Esophagus muscularis mucosa (tissue), 4 donors: ENCODE measurements around the gene STAT1. TPM values are rescaled to one million over a fixed set of nuclear protein-coding genes. Genes with fewer than 3 reads are reported as not detected.

Experiments used
- DNase-seq: peaks from one replicate; pipeline ENCODE4 v3.0.0-alpha.2; 2017; ENCODE audit errors: extremely low spot score
- H3K27ac ChIP-seq, 4 donors: fragments of 200-600 bp; sonication (generic); replicated peaks in 1 of 4; 1 replicate in 3 of 4; 2 replicates in 1 of 4; pipeline ENCODE4 v1.5.1; 2016 to 2019; ENCODE audit warnings: mild to moderate bottlenecking in 1 of 4
- H3K27me3 ChIP-seq, 4 donors: fragments of 200-600 bp; sonication (generic); one replicate each; pipeline versions ENCODE4 v1.5.1 to v1.6.0; 2016 to 2019
- H3K36me3 ChIP-seq, 4 donors: fragments of 200-600 bp; sonication (generic); one replicate each; pipeline ENCODE4 v1.5.1; 2016 to 2019
- H3K4me1 ChIP-seq, 4 donors: fragments of 200-600 bp; sonication (generic); one replicate each; pipeline ENCODE4 v1.5.1; 2016 to 2019
- H3K4me3 ChIP-seq, 4 donors: fragments of 200-600 bp; sonication (generic); 1 replicate in 2 of 4; 2 replicates in 2 of 4; pipeline ENCODE4 v1.5.1; 2016 to 2019; ENCODE audit warnings: mild to moderate bottlenecking in 4 of 4, moderate library complexity in 1 of 4
- H3K9me3 ChIP-seq, 4 donors: fragments of 200-600 bp; sonication (generic); 1 replicate in 3 of 4; 2 replicates in 1 of 4; pipeline ENCODE4 v1.5.1; 2016 to 2019
- EP300 ChIP-seq: sonication (generic); formaldehyde crosslinking; IDR thresholded peaks from one replicate; pipeline ENCODE4 v1.6.1; 2017; ENCODE audit warnings: antibody characterized with exemption
- POLR2A ChIP-seq: fragments of 450-650 bp; IDR thresholded peaks from one replicate; pipeline ENCODE4 v1.6.1; 2017; ENCODE audit warnings: antibody characterized with exemption, moderate library complexity, mild to moderate bottlenecking, low read depth
- POLR2AphosphoS5 ChIP-seq, 2 donors: sonication (generic); formaldehyde crosslinking; IDR thresholded peaks; one replicate each; pipeline ENCODE4 v1.6.1; 2017; ENCODE audit warnings: antibody characterized with exemption in 2 of 2
- WGBS: methylation state at CpG from one replicate; pipeline ENCODE4 v1.1.5; 2018; 5-methylcytosine and 5-hydroxymethylcytosine counted together
- intact Hi-C: fragments of 100-400 bp; cut with DNase I; formaldehyde crosslinking; loops from one replicate; pipeline ENCODE4 v1.15.1; 2023
- total RNA-seq, 4 donors: library from RNA; depleted of rRNA; stranded (reverse); fragments of >200 nt; gene quantifications; one replicate each; pipeline versions ENCODE4 v1.1.0 to v1.2.1, GENCODE V29; 2016
- TF ChIP-seq, protein P1 (sequence below), 3 experiments: fragments of 200-600 bp in 2 of 3; fragments of 450-650 bp in 1 of 3; sonication (generic) in 2 of 3; IDR thresholded peaks; one replicate each; pipeline ENCODE4 v1.5.1; 2017 to 2019; ENCODE audit warnings: antibody characterized with exemption in 3 of 3, mild to moderate bottlenecking in 2 of 3, moderate library complexity in 1 of 3

Gene STAT1
- total RNA-seq, result 10 to 100 TPM; 44.2 to 57.3 (median 48.6) TPM

DNA sequence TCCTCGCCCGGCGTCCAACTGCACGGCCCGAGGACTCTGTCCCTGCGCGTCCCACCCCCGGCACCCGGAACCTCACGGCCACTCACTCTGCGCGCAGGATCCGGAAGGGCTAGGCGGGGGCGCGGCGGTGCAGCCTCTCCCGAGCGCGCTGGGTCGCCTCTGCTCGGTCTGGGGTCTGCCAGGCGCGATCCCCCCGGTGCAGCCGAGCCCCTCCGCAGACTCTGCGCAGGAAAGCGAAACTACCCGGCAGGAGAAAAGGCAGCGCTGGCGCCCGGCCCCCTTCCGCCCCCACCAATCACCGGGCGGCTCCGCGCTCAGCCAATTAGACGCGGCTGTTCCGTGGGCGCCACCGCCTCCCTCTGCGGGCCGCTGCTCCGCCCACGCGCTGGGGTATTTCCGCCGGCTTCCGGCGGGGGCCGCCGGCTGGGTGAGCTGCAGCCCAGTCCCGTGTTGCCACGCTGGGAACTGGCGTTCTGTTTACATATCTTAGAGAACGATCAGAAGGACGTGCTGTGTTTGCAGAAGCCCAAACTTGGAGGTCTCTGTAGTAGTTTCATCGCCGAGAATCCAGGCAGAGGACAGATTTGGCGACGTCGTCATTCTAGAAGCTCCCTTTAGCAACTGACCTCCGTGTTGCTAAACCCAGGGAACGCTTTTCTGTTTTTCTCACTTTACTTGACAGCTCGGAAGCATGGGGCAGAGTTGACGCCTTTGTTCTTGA, at the start of gene STAT1:
Gene STAT1 (minus strand): TSS at position 240 of the 721 bp plus-strand sequence. CDS start 4,168 bp downstream, outside the sequence.
- Histone ChIP-seq H3K4me1 (peaks cover 22 to 35% (median 34%) of the 10 kb centered on the region in 4 donors), H3K4me3 (peak within 1 kb of the TSS; percentile 77 to 89 (median 84)), H3K27me3 (no peaks in the 10 kb centered on the region), H3K27ac (peak within 1 kb of the TSS; percentile 84 to 96 (median 91)), H3K9me3 (no peaks in the 10 kb centered on the region), H3K36me3 (peaks cover 0 to 23% (median 3%) of the 10 kb centered on the region in 4 donors)
- peak; percentile 90 to 94 for TF ChIP-seq POLR2AphosphoS5 (IDR thresholded peaks at IDR 0.05)
- peak; percentile 49 for TF ChIP-seq EP300
- TF ChIP-seq POLR2A, result peak; percentile 78
- TF ChIP-seq, protein P1, sequence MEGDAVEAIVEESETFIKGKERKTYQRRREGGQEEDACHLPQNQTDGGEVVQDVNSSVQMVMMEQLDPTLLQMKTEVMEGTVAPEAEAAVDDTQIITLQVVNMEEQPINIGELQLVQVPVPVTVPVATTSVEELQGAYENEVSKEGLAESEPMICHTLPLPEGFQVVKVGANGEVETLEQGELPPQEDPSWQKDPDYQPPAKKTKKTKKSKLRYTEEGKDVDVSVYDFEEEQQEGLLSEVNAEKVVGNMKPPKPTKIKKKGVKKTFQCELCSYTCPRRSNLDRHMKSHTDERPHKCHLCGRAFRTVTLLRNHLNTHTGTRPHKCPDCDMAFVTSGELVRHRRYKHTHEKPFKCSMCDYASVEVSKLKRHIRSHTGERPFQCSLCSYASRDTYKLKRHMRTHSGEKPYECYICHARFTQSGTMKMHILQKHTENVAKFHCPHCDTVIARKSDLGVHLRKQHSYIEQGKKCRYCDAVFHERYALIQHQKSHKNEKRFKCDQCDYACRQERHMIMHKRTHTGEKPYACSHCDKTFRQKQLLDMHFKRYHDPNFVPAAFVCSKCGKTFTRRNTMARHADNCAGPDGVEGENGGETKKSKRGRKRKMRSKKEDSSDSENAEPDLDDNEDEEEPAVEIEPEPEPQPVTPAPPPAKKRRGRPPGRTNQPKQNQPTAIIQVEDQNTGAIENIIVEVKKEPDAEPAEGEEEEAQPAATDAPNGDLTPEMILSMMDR (IDR thresholded peaks at IDR 0.05), result peak in 2 of 3 experiments; percentile 16 to 22
- DNase-seq, result peak; percentile 98
- intact Hi-C loops, result loop anchor here (10.0 kb wide), 1 partner anchor 169 kb away; no protein-coding TSS in a partner anchor
- WGBS, result under 1% methylated on average over 26 of the region's 68 CpGs

- no peaks in the 10 kb centered on the region for H3K36me3 ChIP-seq
- no peak for TF ChIP-seq EP300
- TF ChIP-seq POLR2A, result no peak
- TF ChIP-seq, protein P1 (IDR thresholded peaks at IDR 0.05), result no peak
- no peak for TF ChIP-seq POLR2AphosphoS5 (IDR thresholded peaks at IDR 0.05)
- H3K4me3 ChIP-seq, result no peak overlapping the region
- DNase-seq, result no peak
- no peak overlapping the region for H3K27ac ChIP-seq
- H3K27me3 ChIP-seq, result no peaks in the 10 kb centered on the region
- H3K4me1 ChIP-seq, result no peaks in the 10 kb centered on the region
- WGBS, result 77% methylated on average over 1 of the region's 1 CpG
- intact Hi-C loops, result no loop called here
- H3K9me3 ChIP-seq, result no peaks in the 10 kb centered on the region
Measured at GRCh38 chr2:191063584-191063983, 49.6 kb upstream of the STAT1 start.

GRCh38 chr2:191061381-191061980, 47.5 kb upstream of the STAT1 start:
- no peak overlapping the region for H3K4me3 ChIP-seq
- no peak for DNase-seq
- no peaks in the 10 kb centered on the region for H3K27me3 ChIP-seq
- intact Hi-C loops, result no loop called here
- H3K4me1 ChIP-seq, result no peaks in the 10 kb centered on the region
- 93% methylated on average over 4 of the region's 4 CpGs for WGBS
- H3K36me3 ChIP-seq, result no peaks in the 10 kb centered on the region
- TF ChIP-seq EP300, result no peak
- H3K27ac ChIP-seq, result no peak overlapping the region
- no peaks in the 10 kb centered on the region for H3K9me3 ChIP-seq

DNA sequence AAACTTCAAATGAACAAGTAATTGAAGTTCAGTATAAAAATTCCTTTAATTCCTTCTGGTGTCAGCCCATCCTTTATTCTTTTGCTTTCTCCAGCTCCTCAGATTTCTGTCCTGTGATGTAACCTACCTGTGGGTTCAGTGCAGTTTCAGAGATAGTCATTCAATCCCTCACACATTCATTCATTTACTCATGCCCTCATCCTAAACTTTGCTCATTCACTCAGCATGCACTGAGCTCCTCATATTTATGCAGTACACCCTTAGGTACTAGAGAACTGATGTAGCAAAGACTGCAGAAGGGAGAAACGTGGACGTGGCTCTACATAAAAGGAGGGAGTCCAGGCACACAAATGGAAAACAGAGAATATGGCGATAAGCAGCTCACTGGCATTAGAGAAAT, 45.3 kb upstream of the STAT1 start:
- H3K36me3 ChIP-seq, result no peaks in the 10 kb centered on the region
- 93% methylated on average over 3 of the region's 3 CpGs for WGBS
- H3K4me3 ChIP-seq, result no peak overlapping the region
- no peaks in the 10 kb centered on the region for H3K27me3 ChIP-seq
- H3K9me3 ChIP-seq, result no peaks in the 10 kb centered on the region
- H3K27ac ChIP-seq, result no peak overlapping the region
- intact Hi-C loops, result no loop called here
- TF ChIP-seq POLR2AphosphoS5 (IDR thresholded peaks at IDR 0.05) (no peak), EP300 (no peak), POLR2A (no peak)
- TF ChIP-seq, protein P1 (IDR thresholded peaks at IDR 0.05), result no peak
- DNase-seq, result no peak
- no peaks in the 10 kb centered on the region for H3K4me1 ChIP-seq

- intact Hi-C loops, result no loop called here
- H3K4me1 ChIP-seq, result peaks cover 0 to 16% (median 6%) of the 10 kb centered on the region in 4 donors
- no peaks in the 10 kb centered on the region for H3K9me3 ChIP-seq
- no peak for DNase-seq
- no peak overlapping the region for H3K27ac ChIP-seq
- no peaks in the 10 kb centered on the region for H3K36me3 ChIP-seq
- no peak overlapping the region for H3K4me3 ChIP-seq
- 91% methylated on average over 2 of the region's 2 CpGs for WGBS
- H3K27me3 ChIP-seq, result peaks cover 0 to 5% (median 0%) of the 10 kb centered on the region in 4 donors
- TF ChIP-seq, protein P1 (IDR thresholded peaks at IDR 0.05), result no peak
- TF ChIP-seq POLR2AphosphoS5 (IDR thresholded peaks at IDR 0.05), result no peak
- no peak for TF ChIP-seq EP300
- TF ChIP-seq POLR2A, result no peak
Measured at GRCh38 chr2:191056228-191056627, 42.3 kb upstream of the STAT1 start.
